Endothelial cell of umbilical vein (primary cell): Measurements from ENCODE around the gene MS4A4A. TPM values are rescaled to one million over a fixed set of nuclear protein-coding genes. Genes with fewer than 3 reads are reported as not detected.

Experiments
- BruUV-seq: library from RNA; stranded (reverse); fragments of 400-500 nt; replicated peaks from 2 replicates; lab custom pipeline; 2021; lab: Mats Ljungman, UMichigan
- CTCF ChIA-PET: fragments of 300-600, 350-600 bp; sonication (Branson Sonifier 250); formaldehyde crosslinking; loops from one replicate; lab custom pipeline; 2021; ENCODE audit warnings: antibody characterized with exemption, inconsistent platforms; lab: Charles Lee
- POLR2A ChIA-PET: fragments of 300-600, 350-600 bp; sonication (Branson Sonifier 250); formaldehyde crosslinking; loops from one replicate; lab custom pipeline; 2021; ENCODE audit warnings: antibody characterized with exemption, inconsistent platforms; lab: Charles Lee
- DNase-seq: peaks from one replicate; pipeline ENCODE4 v3.0.0-alpha.2; 2011; ENCODE audit warnings: low read depth, low spot score
- FAIRE-seq: peaks from 2 replicates; lab custom pipeline; 2011; peaks lifted over from hg19 to GRCh38; lab: Jason Lieb, UNC
- H2AFZ ChIP-seq: 2 replicates; pipeline ENCODE4 v1.6.0; 2012; ENCODE audit warnings: low read depth, low read length, control low read depth, inconsistent platforms
- H3K27ac ChIP-seq: 2 replicates; pipeline ENCODE4 v1.5.1; 2011; ENCODE audit warnings: low read depth, mild to moderate bottlenecking, control low read depth, low read length, moderate library complexity; ENCODE audit not compliant: insufficient read depth
- H3K27me3 ChIP-seq, 2 experiments: 2 replicates each; pipeline versions ENCODE4 v1.6.0 to v1.6.1; 2011; ENCODE audit warnings: low read length in 2 of 2, mixed read lengths in 1 of 2; ENCODE audit not compliant: control insufficient read depth in 2 of 2, insufficient read depth in 2 of 2
- H3K36me3 ChIP-seq, 2 experiments: 2 replicates in 1 of 2; 3 replicates in 1 of 2; pipeline ENCODE4 v1.5.1; 2011; ENCODE audit warnings: low read length in 2 of 2, mild to moderate bottlenecking in 1 of 2, moderate library complexity in 1 of 2; ENCODE audit not compliant: control insufficient read depth in 2 of 2, insufficient read depth in 2 of 2; ENCODE audit errors: extremely low read depth in 1 of 2
- H3K4me1 ChIP-seq: 3 replicates; pipeline ENCODE4 v1.5.1; 2011; ENCODE audit warnings: mild to moderate bottlenecking, low read length; ENCODE audit not compliant: control insufficient read depth, insufficient read depth; ENCODE audit errors: extremely low read depth
- H3K4me2 ChIP-seq: 2 replicates; pipeline ENCODE4 v1.6.1; 2011; ENCODE audit warnings: low read length, control low read depth, mixed read lengths; ENCODE audit not compliant: insufficient read depth
- H3K4me3 ChIP-seq, 3 experiments: fragments of 200-600 bp in 1 of 3; sonication (generic), shearing (Covaris generic) in 1 of 3; replicated peaks in 1 of 3; 2 replicates each; pipeline ENCODE4 v1.5.1; 2011 to 2016; ENCODE audit warnings: control low read depth in 3 of 3, low read length in 3 of 3, mild to moderate bottlenecking in 2 of 3, inconsistent platforms in 1 of 3, low read depth in 1 of 3, moderate library complexity in 1 of 3; ENCODE audit not compliant: insufficient read depth in 1 of 3
- H3K79me2 ChIP-seq: 2 replicates; pipeline ENCODE4 v1.6.0; 2012; ENCODE audit warnings: low read length, inconsistent platforms; ENCODE audit not compliant: control insufficient read depth, insufficient read depth
- H3K9ac ChIP-seq: replicated peaks from 2 replicates; pipeline ENCODE3; 2011; ENCODE audit warnings: low read length, control low read depth; ENCODE audit not compliant: insufficient read depth; ENCODE audit errors: extremely low read depth
- H3K9me1 ChIP-seq: replicated peaks from 3 replicates; pipeline ENCODE4 v1.6.0; 2011; ENCODE audit warnings: mild to moderate bottlenecking, low read length; ENCODE audit not compliant: control insufficient read depth, insufficient read depth; ENCODE audit errors: extremely low read depth
- H3K9me3 ChIP-seq: replicated peaks from 2 replicates; pipeline ENCODE4 v1.5.1; 2012; ENCODE audit warnings: low read length, inconsistent platforms; ENCODE audit not compliant: control insufficient read depth, insufficient read depth
- H4K20me1 ChIP-seq: replicated peaks from 2 replicates; pipeline ENCODE3; 2011; ENCODE audit warnings: mild to moderate bottlenecking, low read length; ENCODE audit not compliant: control insufficient read depth, insufficient read depth; ENCODE audit errors: extremely low read depth
- EZH2 ChIP-seq: IDR thresholded peaks from 2 replicates; pipeline ENCODE4 v1.6.1; 2012; ENCODE audit warnings: borderline replicate concordance, low read depth, mild to moderate bottlenecking, moderate library complexity, low read length, inconsistent platforms; ENCODE audit not compliant: severe bottlenecking
- FOS ChIP-seq: IDR thresholded peaks from 2 replicates; pipeline ENCODE4 v1.6.1; 2011; ENCODE audit warnings: mild to moderate bottlenecking, low read length, moderate library complexity, borderline replicate concordance; ENCODE audit not compliant: insufficient read depth
- GATA2 ChIP-seq: IDR thresholded peaks from 2 replicates; pipeline ENCODE4 v1.7.0; 2011; ENCODE audit warnings: low read depth, mild to moderate bottlenecking, moderate library complexity, mixed read lengths, low read length; ENCODE audit not compliant: insufficient read length, insufficient read depth
- JUN ChIP-seq: IDR thresholded peaks from 2 replicates; pipeline ENCODE4 v1.6.1; 2011; ENCODE audit warnings: borderline replicate concordance, low read depth; ENCODE audit not compliant: insufficient read length, insufficient read depth
- MYC ChIP-seq: IDR thresholded peaks from one replicate; pipeline ENCODE4 v1.6.1; 2011; ENCODE audit warnings: mild to moderate bottlenecking, low read depth, low read length
- POLR2A ChIP-seq: IDR thresholded peaks from 2 replicates; pipeline ENCODE4 v1.6.1; 2012; ENCODE audit warnings: low read depth, mild to moderate bottlenecking, control low read depth, low read length
- POLR2AphosphoS5 ChIP-seq: IDR thresholded peaks from 2 replicates; pipeline ENCODE4 v1.6.1; 2012; ENCODE audit warnings: low read depth, mild to moderate bottlenecking, control low read depth, low read length, moderate library complexity; ENCODE audit not compliant: insufficient read depth
- dilution Hi-C: fragments of 300-500 bp; cut with MboI; formaldehyde crosslinking; loops from one replicate; pipeline ENCODE4 v1.15.0; 2019; ENCODE audit warnings: low sequenced_read_pairs; ENCODE audit not compliant: extremely low pct_ligation_motif_present
- intact Hi-C: fragments of 100-400 bp; cut with micrococcal nuclease; formaldehyde crosslinking; loops from one replicate; pipeline ENCODE4 v1.10.0; 2022
- polyA plus RNA-seq, 4 experiments: library from polyadenylated mRNA; depleted of rRNA in 3 of 4; stranded (reverse) in 3 of 4; unstranded in 1 of 4; fragments of >200 nt; gene quantifications; 2 replicates each; pipeline versions ENCODE4 v1.2.1 to v1.2.3, GENCODE V29; 2011 to 2012; ENCODE audit warnings: missing spikeins in 1 of 4
- total RNA-seq: library from RNA; stranded (reverse); gene quantifications from 2 replicates; pipeline ENCODE4 v1.2.3, GENCODE V29; 2021
- TF ChIP-seq, protein P1 (sequence below), 2 donors: IDR thresholded peaks; 1 replicate in 1 of 2; 2 replicates in 1 of 2; pipeline ENCODE4 v1.5.1; 2011; ENCODE audit warnings: low read length in 2 of 2, mild to moderate bottlenecking in 2 of 2, moderate library complexity in 2 of 2, control low read depth in 1 of 2, inconsistent platforms in 1 of 2, low read depth in 1 of 2; ENCODE audit not compliant: insufficient read depth in 1 of 2; ENCODE audit errors: extremely low read depth in 1 of 2
- TF ChIP-seq, protein P2 (sequence below): IDR thresholded peaks from 2 replicates; pipeline ENCODE4 v1.6.1; 2011; ENCODE audit not compliant: insufficient read depth, insufficient read length

MS4A4A gene
- total and polyA plus RNA-seq, 2 donors (not counting 3 experiments of a cell fraction or from before 2014, with no cell fraction given), result 0.19 TPM; not detected in 1

DNA sequence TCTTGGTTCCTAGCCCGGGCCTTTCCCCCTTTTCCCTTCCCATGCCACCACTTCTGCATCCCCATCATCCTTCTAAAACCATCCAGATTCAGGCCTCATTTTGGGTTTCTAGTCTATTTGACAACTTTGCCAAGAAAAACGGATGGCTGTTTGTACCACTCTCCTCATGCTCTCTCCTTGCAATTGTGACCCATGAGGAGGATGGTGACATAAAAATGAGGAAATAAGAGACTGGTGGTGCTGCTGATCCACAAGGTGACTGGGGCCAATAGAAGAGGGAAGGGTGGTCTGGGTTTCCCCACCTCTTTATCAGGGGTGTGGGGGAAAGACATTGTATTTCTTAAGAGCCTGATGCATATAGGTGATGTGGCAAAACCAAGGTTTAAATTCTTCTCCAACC lies 1.0 kb downstream of the MS4A4A start:
- H3K4me1 ChIP-seq, result peaks cover 10% of the 10 kb centered on the region
- dilution Hi-C loops (no loop called here), intact Hi-C loops (no loop called here)
- no peaks in the 10 kb centered on the region for H3K27me3 ChIP-seq
- no peak overlapping the region for H3K27ac ChIP-seq
- H3K4me3 ChIP-seq, result no peak overlapping the region
- H3K36me3 ChIP-seq, result no peaks in the 10 kb centered on the region
- DNase-seq (no peak), FAIRE-seq (no peak)
- H3K79me2 ChIP-seq, result no peaks in the 10 kb centered on the region
- H4K20me1 ChIP-seq, result no peaks in the 10 kb centered on the region
- no TSS peak for BruUV-seq
- H3K9ac ChIP-seq, result no peak overlapping the region
- CTCF ChIA-PET, result interaction anchor here (1.3 kb wide), 1 partner anchor 82 kb away, joined by 3 read pairs; no protein-coding TSS in a partner anchor
- H3K9me1 ChIP-seq, result no peaks in the 10 kb centered on the region
- H2AFZ ChIP-seq, result no peak overlapping the region
- POLR2A ChIA-PET, result no interaction called here
- H3K4me2 ChIP-seq, result no peak overlapping the region
- TF ChIP-seq POLR2A (no peak), GATA2 (no peak), MYC (no peak), POLR2AphosphoS5 (no peak), FOS (no peak), JUN (no peak), EZH2 (no peak)
- TF ChIP-seq, protein P1, sequence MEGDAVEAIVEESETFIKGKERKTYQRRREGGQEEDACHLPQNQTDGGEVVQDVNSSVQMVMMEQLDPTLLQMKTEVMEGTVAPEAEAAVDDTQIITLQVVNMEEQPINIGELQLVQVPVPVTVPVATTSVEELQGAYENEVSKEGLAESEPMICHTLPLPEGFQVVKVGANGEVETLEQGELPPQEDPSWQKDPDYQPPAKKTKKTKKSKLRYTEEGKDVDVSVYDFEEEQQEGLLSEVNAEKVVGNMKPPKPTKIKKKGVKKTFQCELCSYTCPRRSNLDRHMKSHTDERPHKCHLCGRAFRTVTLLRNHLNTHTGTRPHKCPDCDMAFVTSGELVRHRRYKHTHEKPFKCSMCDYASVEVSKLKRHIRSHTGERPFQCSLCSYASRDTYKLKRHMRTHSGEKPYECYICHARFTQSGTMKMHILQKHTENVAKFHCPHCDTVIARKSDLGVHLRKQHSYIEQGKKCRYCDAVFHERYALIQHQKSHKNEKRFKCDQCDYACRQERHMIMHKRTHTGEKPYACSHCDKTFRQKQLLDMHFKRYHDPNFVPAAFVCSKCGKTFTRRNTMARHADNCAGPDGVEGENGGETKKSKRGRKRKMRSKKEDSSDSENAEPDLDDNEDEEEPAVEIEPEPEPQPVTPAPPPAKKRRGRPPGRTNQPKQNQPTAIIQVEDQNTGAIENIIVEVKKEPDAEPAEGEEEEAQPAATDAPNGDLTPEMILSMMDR (IDR thresholded peaks at IDR 0.05; ENCODE audit: extremely low read depth in 1 of 2, insufficient read depth in 1 of 2, low read depth in 1 of 2, low read length in 2 of 2), result no peak
- TF ChIP-seq, protein P2, sequence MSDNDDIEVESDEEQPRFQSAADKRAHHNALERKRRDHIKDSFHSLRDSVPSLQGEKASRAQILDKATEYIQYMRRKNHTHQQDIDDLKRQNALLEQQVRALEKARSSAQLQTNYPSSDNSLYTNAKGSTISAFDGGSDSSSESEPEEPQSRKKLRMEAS, result no peak
- H3K9me3 ChIP-seq, result no peaks in the 10 kb centered on the region
